ENCODE results near the gene WTAP.
A peak's percentile ranks its signal among the peaks of the same experiment; 100 is the strongest.
"Not testable (repeated sequence)": the region's sequence is repeated elsewhere in the genome, so short reads cannot be mapped to it uniquely, and the experiment has no call there.

WTAP gene
- total RNA-seq = 151 to 172 (median 168) reads per million in 4 experiments

DNA sequence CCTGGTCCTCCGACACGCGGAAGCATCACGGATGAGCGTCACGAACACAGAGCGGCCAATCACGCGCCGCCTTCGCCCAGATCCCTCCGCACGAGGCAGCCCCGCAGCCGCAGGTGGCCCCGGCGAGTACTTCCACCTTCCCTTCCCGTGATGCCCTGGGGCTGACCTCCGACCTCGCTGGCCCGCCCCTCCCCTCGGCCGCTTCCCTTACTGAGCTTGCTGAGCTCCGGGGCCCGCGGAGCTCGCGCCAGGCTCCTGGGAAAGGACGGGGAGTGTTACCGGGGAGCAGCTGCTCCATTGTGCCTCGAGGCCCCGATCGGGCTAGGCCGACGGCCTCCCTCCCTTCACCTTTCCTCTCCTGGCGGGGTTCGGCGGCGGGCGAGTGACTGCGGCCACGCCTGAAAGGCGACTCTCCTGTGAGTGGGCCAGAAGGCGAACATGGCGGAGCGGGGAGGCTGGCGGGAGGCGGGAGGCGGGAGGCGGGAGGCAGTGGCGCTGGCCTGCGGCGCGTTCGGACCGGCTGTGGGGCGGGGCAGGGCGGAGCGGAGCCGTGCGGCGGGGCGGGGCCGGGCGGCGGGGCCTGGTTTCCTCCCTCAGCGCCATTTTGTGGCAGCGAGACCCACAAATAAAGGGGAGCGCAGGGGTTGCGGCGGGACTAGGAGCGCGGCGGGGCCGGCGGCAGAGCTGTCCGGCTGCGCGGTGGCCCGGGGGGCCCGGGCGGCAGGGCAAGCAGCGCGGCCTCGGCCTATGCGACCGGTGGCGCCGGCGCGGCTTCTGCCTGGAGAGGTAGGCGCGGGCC, at the start of gene WTAP:
WTAP (plus strand) TSS at position 589 of the 799 bp plus-strand sequence. CDS start 8,760 bp downstream, outside the sequence.
- peak; percentile 93 for DNase-seq

DNA sequence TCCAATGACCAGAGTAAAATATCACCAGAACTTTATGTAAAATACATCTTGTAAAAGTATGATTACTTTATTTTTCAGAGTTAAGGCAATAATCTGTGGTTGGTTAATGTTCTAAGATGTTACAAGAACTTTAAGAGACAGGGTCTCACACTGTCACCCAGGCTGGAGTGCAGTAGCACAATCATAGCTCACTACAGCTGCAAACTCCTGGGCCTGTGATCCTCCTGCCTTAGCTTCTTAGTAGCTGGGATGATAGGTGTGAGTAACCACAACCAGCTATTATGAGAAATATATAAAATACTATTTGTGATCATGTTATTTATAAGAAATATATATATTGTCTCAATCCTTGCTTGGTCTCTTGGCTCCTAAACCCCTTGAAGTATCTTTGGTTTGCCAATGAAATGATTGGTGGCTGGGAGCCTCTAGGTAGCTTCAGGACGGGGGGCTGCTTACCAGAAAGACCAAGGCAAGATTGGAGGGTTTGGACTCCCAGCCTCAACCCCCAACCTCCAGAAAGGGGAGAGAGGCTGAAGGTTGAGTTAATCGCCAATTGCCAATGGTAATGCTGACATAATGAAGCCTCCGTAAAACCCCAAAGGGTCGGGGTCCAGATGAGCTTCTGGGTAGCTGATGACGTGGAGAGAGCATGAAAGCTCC, 49.7 kb upstream of the WTAP start:
- no peak for DNase-seq

- DNase-seq = no peak
These were observed 48.7 kb upstream of the WTAP start for GRCh38 chr6:159678574-159678973.

GRCh38 chr6:159679091-159680077, 47.9 kb upstream of the WTAP start:
- DNase-seq = no peak

DNA sequence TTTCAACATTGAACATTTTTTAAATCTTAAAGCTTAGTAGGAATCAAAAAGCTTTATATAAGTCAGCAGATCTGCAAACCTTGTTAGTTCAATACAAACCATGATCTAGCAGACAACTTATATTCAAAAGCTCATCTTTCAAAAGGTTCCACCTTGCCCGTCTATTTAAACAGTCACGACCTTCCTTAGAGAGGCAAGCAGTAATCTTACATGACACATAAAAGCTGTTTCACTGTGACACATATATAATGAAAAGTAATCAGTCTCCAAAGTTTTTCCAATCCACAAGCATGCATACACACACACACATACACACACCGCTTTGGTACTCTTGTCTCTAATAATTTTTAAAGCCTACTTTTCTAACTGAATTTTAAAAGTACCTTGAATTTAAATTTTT, 47.2 kb upstream of the WTAP start:
- DNase-seq = no peak

DNA sequence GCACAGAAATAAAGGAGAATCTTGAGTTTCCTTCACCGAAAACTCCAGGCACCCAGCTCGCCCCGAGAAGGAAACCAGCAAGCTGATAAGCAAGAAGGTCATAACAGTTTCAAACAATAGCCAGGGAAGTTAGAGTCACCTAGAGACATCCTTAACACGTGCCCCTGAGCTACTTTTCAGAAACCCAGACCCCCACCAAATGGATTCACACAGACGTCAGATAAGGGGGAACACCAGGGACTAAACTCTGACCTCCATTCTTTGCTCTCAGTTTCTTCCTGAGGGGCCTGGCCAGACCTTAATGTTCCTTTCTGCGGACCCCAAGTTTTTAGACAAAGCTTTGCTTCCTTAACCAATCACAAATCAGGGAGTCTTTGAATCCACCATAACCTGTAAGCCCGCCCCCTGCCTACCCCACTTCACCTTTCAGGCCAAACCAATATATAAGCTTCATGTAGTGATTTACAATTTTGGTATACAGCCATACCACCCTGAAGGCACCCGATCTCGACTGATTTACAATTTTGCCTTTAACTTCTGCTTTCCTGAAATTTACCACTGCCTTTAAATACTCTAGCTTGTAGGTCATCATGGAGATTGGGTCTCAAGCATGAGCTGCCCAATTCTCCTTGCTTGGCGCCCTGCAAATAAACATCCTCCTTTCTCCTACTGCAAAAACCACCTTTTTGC, 46.0 kb upstream of the WTAP start:
- no peak for DNase-seq

GRCh38 chr6:159682295-159682694, 45.0 kb upstream of the WTAP start:
- DNase-seq = no peak

- no peak for DNase-seq
These were observed 44.5 kb upstream of the WTAP start for GRCh38 chr6:159682810-159683209.

- no peak for DNase-seq
These were observed 43.3 kb upstream of the WTAP start for GRCh38 chr6:159684013-159684304.

- no peak for DNase-seq
These were observed 41.3 kb upstream of the WTAP start for GRCh38 chr6:159686040-159686439.

DNA sequence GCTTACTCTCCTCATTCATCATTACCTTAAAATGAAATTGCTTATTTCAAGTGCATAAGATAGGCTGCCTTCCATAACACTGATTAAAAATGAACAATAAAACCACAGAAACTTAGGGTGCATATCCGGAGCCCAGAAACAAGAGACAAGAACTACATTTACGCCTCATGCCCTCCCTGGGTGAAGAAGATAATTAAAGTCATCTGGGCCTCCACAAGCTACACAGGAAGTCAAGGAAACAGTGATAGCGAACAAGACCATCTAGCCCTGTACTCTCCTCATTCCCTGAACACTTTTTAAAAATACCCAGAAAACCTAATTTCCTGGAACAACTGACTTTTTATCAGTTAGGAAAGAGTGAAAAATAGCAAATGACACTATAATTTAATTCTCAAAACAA, 40.6 kb upstream of the WTAP start:
- no peak for DNase-seq

DNA sequence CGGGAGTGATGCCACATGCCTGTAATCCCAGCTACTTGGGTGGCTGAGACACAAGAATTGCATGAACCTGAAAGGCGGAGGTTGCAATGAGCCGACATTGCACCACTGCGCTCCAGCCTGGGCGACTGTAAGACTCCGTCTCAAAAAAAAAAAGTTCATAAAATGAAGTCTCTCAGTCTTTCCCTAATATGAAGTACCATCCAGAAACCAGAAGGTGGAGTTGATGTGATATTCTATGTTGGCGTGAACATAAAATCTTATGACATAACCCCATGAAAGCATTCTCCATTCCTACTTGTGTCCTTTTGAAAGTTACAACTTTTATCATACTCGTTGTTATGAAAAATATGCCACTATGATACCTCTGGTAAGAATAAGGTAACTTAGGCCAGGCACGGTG, 40.0 kb upstream of the WTAP start:
- no peak for DNase-seq

DNA sequence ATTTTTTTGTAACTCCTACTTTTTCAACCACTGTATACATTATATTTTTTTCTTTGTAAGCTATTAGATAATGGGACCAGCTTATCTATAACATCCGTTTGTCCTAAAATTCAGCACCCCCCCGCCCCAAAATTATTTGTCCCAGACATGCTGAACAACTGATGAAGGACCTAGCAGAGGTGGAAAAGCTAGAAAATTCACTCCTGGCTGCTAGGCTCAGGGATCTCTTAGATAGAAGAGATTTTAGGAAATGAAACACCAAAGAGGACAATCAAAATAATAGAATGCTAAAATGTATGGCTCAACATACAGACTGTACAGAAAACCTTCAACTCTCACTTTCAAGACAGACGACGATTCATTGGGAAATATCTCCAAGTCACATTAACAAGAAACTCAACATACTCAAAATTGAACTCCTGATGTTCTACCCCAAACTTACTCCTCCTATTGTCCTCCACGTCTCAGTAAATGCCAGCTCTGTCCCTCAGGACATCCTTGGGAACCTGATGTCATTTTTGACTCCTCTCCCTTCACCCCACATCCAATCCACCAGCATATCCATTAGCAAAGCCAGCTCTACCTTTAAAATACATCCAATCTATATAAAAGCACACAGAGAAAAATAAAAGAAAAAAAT, 38.9 kb upstream of the WTAP start:
- DNase-seq = no peak

GRCh38 chr6:159689001-159689400, 38.3 kb upstream of the WTAP start:
- DNase-seq = no peak

GRCh38 chr6:159690135-159690534, 37.2 kb upstream of the WTAP start:
- DNase-seq = not testable (repeated sequence)

DNA sequence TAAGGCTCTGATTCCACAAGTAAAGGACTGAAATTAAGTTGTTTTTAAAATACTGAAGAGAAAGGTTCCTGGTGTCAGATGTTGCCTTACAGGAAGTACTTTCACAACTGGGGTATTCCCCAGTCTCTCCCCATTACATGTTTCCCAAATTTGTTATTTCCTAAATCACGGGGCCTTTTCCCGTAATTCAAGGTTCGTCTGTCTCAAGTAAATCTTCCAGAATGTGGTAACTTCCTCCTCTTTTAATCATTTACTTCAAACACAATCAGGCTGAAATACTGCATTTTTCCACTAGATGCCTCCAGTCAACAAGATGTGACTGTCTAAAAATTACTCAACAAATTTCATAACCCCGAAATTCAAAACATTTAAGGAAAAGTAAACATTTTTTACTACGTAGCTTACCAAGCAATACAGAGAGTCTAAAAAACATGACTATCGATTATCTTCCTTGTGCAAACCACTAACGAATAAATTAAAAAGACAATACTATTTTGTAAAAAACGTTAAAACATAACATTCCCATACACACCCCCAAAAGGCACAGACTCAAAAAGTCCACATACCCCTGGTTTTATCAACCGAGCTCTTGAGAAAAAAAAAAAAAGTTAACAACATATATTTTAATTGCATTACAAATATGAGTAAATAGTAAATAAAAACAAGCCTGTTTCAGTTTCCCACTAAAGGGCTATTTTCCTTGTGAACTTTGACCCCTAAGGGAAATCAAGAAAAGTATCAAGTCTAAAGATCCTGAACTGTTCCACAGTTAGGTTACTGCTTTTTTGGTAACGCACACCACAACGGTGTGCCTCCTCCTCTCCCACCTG, 36.0 kb upstream of the WTAP start:
- DNase-seq = no peak

GRCh38 chr6:159691963-159692287, 35.4 kb upstream of the WTAP start:
- no peak for DNase-seq

- DNase-seq = peak; percentile 33
These were observed 34.8 kb upstream of the WTAP start for GRCh38 chr6:159692303-159693127.

DNA sequence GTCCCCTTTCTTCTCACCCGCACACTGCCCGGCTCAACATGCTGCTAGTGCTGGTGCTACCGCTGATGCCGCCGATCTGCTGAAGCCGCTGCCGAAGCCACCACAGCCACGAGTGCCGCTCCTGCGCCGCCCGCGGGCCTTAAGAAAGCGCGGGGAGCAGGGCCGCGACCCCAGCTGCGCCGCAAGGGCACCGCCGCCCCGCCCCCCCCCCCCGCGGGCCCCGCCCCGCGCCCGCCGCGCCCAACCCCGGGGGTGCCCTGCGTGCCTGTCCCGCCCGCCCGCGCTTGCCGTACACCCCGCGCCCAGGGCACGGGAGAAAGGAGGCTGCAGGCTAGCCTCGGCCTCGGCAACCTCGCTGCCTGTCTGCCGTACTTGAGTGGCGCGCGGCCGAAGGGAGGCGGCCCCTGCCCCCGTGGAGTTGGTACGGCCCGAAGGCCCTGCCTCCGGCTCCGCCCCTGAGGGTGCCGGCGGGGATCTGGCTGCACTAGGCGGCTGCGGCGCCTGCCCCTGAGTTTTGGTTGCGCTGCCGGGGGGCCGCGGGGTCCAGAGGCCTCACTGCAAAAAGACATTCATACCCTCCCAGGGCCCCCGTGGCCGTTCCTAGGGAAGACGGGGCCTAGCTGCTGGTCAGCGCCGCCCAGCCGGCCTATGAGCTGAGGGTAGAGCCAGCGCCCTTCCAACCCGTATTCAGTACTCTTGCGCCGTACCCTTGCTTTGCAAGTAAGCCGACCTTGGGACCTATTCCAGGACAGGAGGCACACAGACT, 34.0 kb upstream of the WTAP start, which contains the start of gene SOD2:
SOD2 (minus strand) TSS at position 114 of the 766 bp plus-strand sequence; CDS start at position 40, 74 bp downstream.
- DNase-seq = peak; percentile 78
